CD4-positive, alpha-beta T cell (primary cell): ENCODE data around the gene TEX54. TPM values are rescaled to one million over a fixed set of nuclear protein-coding genes. Genes with fewer than 3 reads are reported as not detected.

Experiments used
- ATAC-seq: fragments of 200-7000 bp; cut with Tn5 transposase; one replicate; pipeline ENCODE4 v1.10.0; 2022; ENCODE audit warnings: mild to moderate bottlenecking; ENCODE audit not compliant: poor library complexity
- CTCF ChIA-PET: fragments of 350-600 bp; sonication (Branson Sonifier 250); formaldehyde crosslinking; loops from one replicate; lab custom pipeline; 2021; ENCODE audit warnings: antibody characterized with exemption, inconsistent platforms; lab: Charles Lee
- POLR2A ChIA-PET: fragments of 350-600 bp; sonication (Branson Sonifier 250); formaldehyde crosslinking; loops from one replicate; lab custom pipeline; 2021; ENCODE audit warnings: antibody characterized with exemption, inconsistent platforms; lab: Charles Lee
- DNase-seq, 14 experiments: peaks; one replicate each; pipeline ENCODE4 v3.0.0-alpha.2; 2013 to 2020; ENCODE audit warnings: mixed read lengths in 2 of 14
- H3K27ac ChIP-seq, 2 donors: one replicate each; pipeline versions ENCODE4 v1.5.1 to v1.7.0; 2013; ENCODE audit warnings: low read length in 2 of 2, low read depth in 1 of 2, mild to moderate bottlenecking in 1 of 2
- H3K27me3 ChIP-seq, 2 experiments: 1 replicate in 1 of 2; 2 replicates in 1 of 2; pipeline versions ENCODE4 v1.6.1 to v1.7.0; 2013; ENCODE audit warnings: low read length in 2 of 2, control low read depth in 1 of 2, mild to moderate bottlenecking in 1 of 2, moderate library complexity in 1 of 2; ENCODE audit not compliant: insufficient read depth in 2 of 2, control insufficient read depth in 1 of 2
- H3K36me3 ChIP-seq: one replicate; pipeline ENCODE4 v1.6.1; 2013; ENCODE audit warnings: low read length, control low read depth; ENCODE audit not compliant: insufficient read depth
- H3K4me1 ChIP-seq: one replicate; pipeline ENCODE4 v1.6.1; 2013; ENCODE audit warnings: low read length, control low read depth; ENCODE audit not compliant: insufficient read depth
- H3K4me3 ChIP-seq: one replicate; pipeline ENCODE4 v1.5.1; 2013; ENCODE audit warnings: mild to moderate bottlenecking, low read length, moderate library complexity
- H3K9me3 ChIP-seq, 2 experiments: 1 replicate in 1 of 2; 2 replicates in 1 of 2; pipeline versions ENCODE4 v1.6.1 to v1.7.0; 2013; ENCODE audit warnings: low read length in 2 of 2, mild to moderate bottlenecking in 2 of 2, control low read depth in 1 of 2, moderate library complexity in 1 of 2; ENCODE audit not compliant: control insufficient read depth in 1 of 2, insufficient read depth in 1 of 2
- H3K27ac Mint-ChIP-seq: one replicate; pipeline ENCODE4 v1.8.0; 2020; ENCODE audit warnings: mixed read lengths
- H3K27me3 Mint-ChIP-seq: one replicate; pipeline ENCODE4 v1.8.0; 2021; ENCODE audit warnings: mixed read lengths
- H3K36me3 Mint-ChIP-seq: one replicate; pipeline ENCODE4 v1.8.0; 2021; ENCODE audit warnings: low read depth, mixed read lengths
- H3K4me1 Mint-ChIP-seq: one replicate; pipeline ENCODE4 v1.8.0; 2021; ENCODE audit warnings: low read depth, mixed read lengths
- H3K4me3 Mint-ChIP-seq: one replicate; pipeline ENCODE4 v1.8.0; 2020; ENCODE audit warnings: mild to moderate bottlenecking, mixed read lengths
- H3K9me3 Mint-ChIP-seq: one replicate; pipeline ENCODE4 v1.8.0; 2020; ENCODE audit warnings: mixed read lengths
- intact Hi-C, 2 experiments: fragments of 100-400 bp; cut with DNase I in 1 of 2; cut with micrococcal nuclease in 1 of 2; formaldehyde crosslinking; loops; one replicate each; pipeline versions ENCODE4 v1.15.1 to v1.9.0; 2023 to 2025; cut with DNase I, micrococcal nuclease
- microRNA-seq: library from miRNA; unstranded; fragments of <30 nt; microRNA quantifications from one replicate; pipeline ENCODE4 v1.2.0, GENCODE V29; 2021; ENCODE audit warnings: borderline microRNAs expressed, borderline replicate concordance
- total RNA-seq, 174 experiments: library from RNA in 2 of 174; stranded (reverse) in 2 of 174; gene quantifications; one replicate each; pipeline ENCODE4 v1.2.3 and lab custom pipeline; 2021 to 2026
- TF ChIP-seq, protein P1 (sequence below): fragments of 200-600 bp; IDR thresholded peaks from one replicate; pipeline ENCODE4 v1.8.0; 2022; ENCODE audit warnings: antibody characterized with exemption, mild to moderate bottlenecking

The TEX54 gene
- total RNA-seq, 2 experiments from 2014 or later, result 0.59 TPM; not detected in 1

DNA sequence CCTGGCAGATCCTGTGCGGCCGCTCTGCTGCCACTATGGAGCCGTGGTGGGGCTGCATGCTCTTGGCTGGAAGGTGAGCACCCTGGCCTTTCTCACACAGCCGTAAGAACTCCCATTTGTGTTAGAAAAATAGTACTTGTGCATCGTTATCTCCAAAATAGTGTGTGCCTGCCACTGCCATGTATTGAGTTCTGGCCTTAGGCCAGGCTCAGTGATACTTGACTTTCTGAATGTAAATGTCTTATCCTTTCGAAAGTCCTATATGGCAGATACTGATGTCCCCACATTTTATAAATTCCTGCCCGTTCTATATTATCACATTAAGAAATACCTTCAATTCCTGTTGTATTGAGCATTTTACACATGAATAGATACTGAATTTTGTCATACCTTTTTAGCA, 49.9 kb downstream of the TEX54 start:
- CTCF ChIA-PET, result no interaction called here
- no peak overlapping the region for H3K4me3 Mint-ChIP-seq
- peaks cover 17% of the 10 kb centered on the region for H3K4me1 Mint-ChIP-seq

More for the DNA sequence above, 49.9 kb downstream of the TEX54 start:
- Histone ChIP-seq H3K9me3 (no peaks in the 10 kb centered on the region), H3K36me3 (peaks cover 11% of the 10 kb centered on the region), H3K27me3 (no peaks in the 10 kb centered on the region), H3K4me1 (peaks cover 16% of the 10 kb centered on the region), H3K27ac (no peak overlapping the region), H3K4me3 (no peak overlapping the region)
- intact Hi-C loops, result no loop called here
- ATAC-seq (no peak), DNase-seq (no peak)
- POLR2A ChIA-PET, result interaction anchor here (0.7 kb wide), 1 partner anchor 12 kb away, joined by 3 read pairs; the partner anchor contains the start of gene TAF6L
- peaks cover 36% of the 10 kb centered on the region for H3K36me3 Mint-ChIP-seq
- no peaks in the 10 kb centered on the region for H3K9me3 Mint-ChIP-seq
- TF ChIP-seq, protein P1, sequence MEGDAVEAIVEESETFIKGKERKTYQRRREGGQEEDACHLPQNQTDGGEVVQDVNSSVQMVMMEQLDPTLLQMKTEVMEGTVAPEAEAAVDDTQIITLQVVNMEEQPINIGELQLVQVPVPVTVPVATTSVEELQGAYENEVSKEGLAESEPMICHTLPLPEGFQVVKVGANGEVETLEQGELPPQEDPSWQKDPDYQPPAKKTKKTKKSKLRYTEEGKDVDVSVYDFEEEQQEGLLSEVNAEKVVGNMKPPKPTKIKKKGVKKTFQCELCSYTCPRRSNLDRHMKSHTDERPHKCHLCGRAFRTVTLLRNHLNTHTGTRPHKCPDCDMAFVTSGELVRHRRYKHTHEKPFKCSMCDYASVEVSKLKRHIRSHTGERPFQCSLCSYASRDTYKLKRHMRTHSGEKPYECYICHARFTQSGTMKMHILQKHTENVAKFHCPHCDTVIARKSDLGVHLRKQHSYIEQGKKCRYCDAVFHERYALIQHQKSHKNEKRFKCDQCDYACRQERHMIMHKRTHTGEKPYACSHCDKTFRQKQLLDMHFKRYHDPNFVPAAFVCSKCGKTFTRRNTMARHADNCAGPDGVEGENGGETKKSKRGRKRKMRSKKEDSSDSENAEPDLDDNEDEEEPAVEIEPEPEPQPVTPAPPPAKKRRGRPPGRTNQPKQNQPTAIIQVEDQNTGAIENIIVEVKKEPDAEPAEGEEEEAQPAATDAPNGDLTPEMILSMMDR, result no peak
- peak overlapping the region; percentile 24 for H3K27ac Mint-ChIP-seq
- H3K27me3 Mint-ChIP-seq, result no peaks in the 10 kb centered on the region

Small RNA genes lying within 50 kb of the gene (microRNA-seq; reads per million reads assigned to microRNA genes)
- gene MIR6514 (1.8 reads per million), gene MIR6748 (not detected)

Other genes starting within 250 kb of the TEX54 start
- 10 to 100 TPM; 25.5 to 26.2 TPM for gene TUT1, start 241.3 kb downstream of the TEX54 start, total RNA-seq
- gene MTA2, start 231.0 kb downstream of the TEX54 start, total RNA-seq, result 100 to 1,000 TPM; 167 to 172 TPM
- gene EML3, start 220.1 kb downstream of the TEX54 start, total RNA-seq, result 100 to 1,000 TPM; 142 to 144 TPM
- under 1 TPM; 0.42 to 0.71 TPM for gene ROM1, start 219.6 kb downstream of the TEX54 start, total RNA-seq
- 10 to 100 TPM; 47.2 to 49.5 TPM for gene B3GAT3, start 210.9 kb downstream of the TEX54 start, total RNA-seq
- gene GANAB, start 186.2 kb downstream of the TEX54 start, total RNA-seq, result 100 to 1,000 TPM; 181 to 182 TPM
- gene INTS5, start 179.5 kb downstream of the TEX54 start, total RNA-seq, result 10 to 100 TPM; 16.3 TPM
- 10 to 100 TPM; 14.3 to 18.5 TPM for gene C11orf98, start 167.6 kb downstream of the TEX54 start, total RNA-seq
- 10 to 100 TPM; 17.8 to 18.8 TPM for gene CSKMT, start 167.5 kb downstream of the TEX54 start, total RNA-seq
- 1 to 10 TPM; 1.5 to 2.3 TPM for gene UQCC3, start 161.2 kb downstream of the TEX54 start, total RNA-seq
- 10 to 100 TPM; 10.4 to 10.5 TPM for gene LBHD1, start 160.6 kb downstream of the TEX54 start, total RNA-seq
- 100 to 1,000 TPM; 196 to 222 TPM for gene UBXN1, start 153.8 kb downstream of the TEX54 start, total RNA-seq
- not detected for gene LRRN4CL, start 143.3 kb downstream of the TEX54 start, total RNA-seq
- 10 to 100 TPM; 17.1 to 20.0 TPM for gene BSCL2, start 125.4 kb downstream of the TEX54 start, total RNA-seq
- not detected for gene GNG3, start 125.2 kb downstream of the TEX54 start, total RNA-seq
- 10 to 100 TPM; 35.2 to 37.6 TPM for gene HNRNPUL2, start 105.4 kb downstream of the TEX54 start, total RNA-seq
- 1 to 10 TPM; 5.2 to 7.0 TPM for gene TTC9C, start 104.4 kb downstream of the TEX54 start, total RNA-seq
- 1 to 10 TPM; 2.3 to 3.5 TPM for gene ZBTB3, start 78.7 kb downstream of the TEX54 start, total RNA-seq
- 10 to 100 TPM; 45.3 to 47.9 TPM for gene POLR2G, start 71.3 kb downstream of the TEX54 start, total RNA-seq
- gene TAF6L, start 61.4 kb downstream of the TEX54 start, total RNA-seq, result 10 to 100 TPM; 11.5 to 11.8 TPM
- 10 to 100 TPM; 34.7 to 37.4 TPM for gene TMEM179B, start 45.4 kb downstream of the TEX54 start, total RNA-seq
- 1 to 10 TPM; 6.2 to 8.7 TPM for gene TMEM223, start 40.8 kb downstream of the TEX54 start, total RNA-seq
- gene NXF1, start 27.4 kb downstream of the TEX54 start, total RNA-seq, result 100 to 1,000 TPM; 343 to 358 TPM
- gene STX5, start 790 bp downstream of the TEX54 start, total RNA-seq, result 100 to 1,000 TPM in 1 of 2 experiments, 10 to 100 TPM in 1; 93.1 to 104 TPM
- 100 to 1,000 TPM; 289 to 297 TPM for gene WDR74, start 6.7 kb upstream of the TEX54 start, total RNA-seq
- gene SLC3A2, start 48.1 kb upstream of the TEX54 start, total RNA-seq, result 100 to 1,000 TPM; 231 to 234 TPM
- not detected for gene CHRM1, start 88.5 kb upstream of the TEX54 start, total RNA-seq
- gene SLC22A6, start 152.1 kb upstream of the TEX54 start, total RNA-seq, result not detected
- gene SLC22A8, start 183.0 kb upstream of the TEX54 start, total RNA-seq, result not detected